CD4-positive, alpha-beta T cell treated with Interleukin-21 for 1 hour (primary cell): ENCODE data around the gene KCNN1.
A peak's percentile ranks its signal among the peaks of the same experiment; 100 is the strongest.
"Not testable (repeated sequence)": the region's sequence is repeated elsewhere in the genome, so short reads cannot be mapped to it uniquely, and the experiment has no call there.

ENCODE experiments used
- DNase-seq: peaks from one replicate; pipeline ENCODE4 v3.0.0-alpha.2; 2020

The KCNN1 gene

GRCh38 chr19:18031401-18031800 lies 64.5 kb downstream of the KCNN1 start:
- DNase-seq: not testable (repeated sequence)

- not testable (repeated sequence) for DNase-seq
Measured at GRCh38 chr19:18032102-18032501, 65.2 kb downstream of the KCNN1 start.

- DNase-seq: no peak
Measured at GRCh38 chr19:18041054-18041453, 74.1 kb downstream of the KCNN1 start.

- no peak for DNase-seq
Measured at GRCh38 chr19:18043676-18044075, 76.8 kb downstream of the KCNN1 start.

- peak; percentile 85 for DNase-seq
Measured at GRCh38 chr19:18044825-18045304, 78.0 kb downstream of the KCNN1 start.

GRCh38 chr19:18045307-18046050 lies 78.6 kb downstream of the KCNN1 start:
- DNase-seq: no peak

GRCh38 chr19:18046059-18046718 lies 79.3 kb downstream of the KCNN1 start:
- DNase-seq: no peak

- no peak for DNase-seq
Measured at GRCh38 chr19:18049385-18049784, 82.5 kb downstream of the KCNN1 start.
